GM12878 (cell line): ENCODE results near the gene CYP4V2.

Experiments used
- CREM ChIP-seq: IDR thresholded peaks from 2 replicates; pipeline ENCODE4 v1.6.1; 2014; ENCODE audit warnings: antibody characterized with exemption, low read depth
- CTCF ChIP-seq, 3 experiments: IDR thresholded peaks in 2 of 3; conservative IDR thresholded peaks in 1 of 3; 2 replicates each; pipeline ENCODE4 v1.5.1; 2011; ENCODE audit warnings: low read depth in 3 of 3, low read length in 3 of 3, mild to moderate bottlenecking in 3 of 3, control low read depth in 2 of 3, moderate library complexity in 2 of 3, inconsistent platforms in 1 of 3, mixed read lengths in 1 of 3; ENCODE audit not compliant: control insufficient read depth in 2 of 3, insufficient read depth in 1 of 3; ENCODE audit errors: extremely low read depth in 1 of 3
- EZH2 ChIP-seq: IDR thresholded peaks from 2 replicates; pipeline ENCODE4 v1.6.1; 2012; ENCODE audit warnings: low read depth, mild to moderate bottlenecking, control low read depth, inconsistent platforms, low read length, borderline replicate concordance; ENCODE audit not compliant: control insufficient read depth
- POLR2A ChIP-seq: IDR thresholded peaks from 2 replicates; pipeline ENCODE4 v1.6.1; 2011; ENCODE audit warnings: low read depth, mild to moderate bottlenecking, low read length
- SIN3A ChIP-seq: IDR thresholded peaks from 2 replicates; pipeline ENCODE4 v1.6.1; 2012; ENCODE audit warnings: low read depth, low read length, improper control_type of control experiment
- YY1 ChIP-seq: IDR thresholded peaks from 2 replicates; pipeline ENCODE4 v1.6.1; 2011; ENCODE audit warnings: low read depth, mild to moderate bottlenecking, low read length

GRCh38 chr4:186240848-186241491 lies 49.6 kb downstream of the CYP4V2 start:
- no peak for TF ChIP-seq EZH2
- TF ChIP-seq YY1, result no peak
- no peak for TF ChIP-seq CREM
- TF ChIP-seq CTCF (IDR thresholded peaks at IDR 0.05 in 2 of 3, conservative IDR thresholded peaks at IDR 0.05 in 1 of 3; ENCODE audit: control insufficient read depth in 2 of 3, extremely low read depth in 1 of 3, insufficient read depth in 1 of 3, low read depth in 3 of 3, low read length in 3 of 3), result no peak
- no peak for TF ChIP-seq SIN3A
- no peak for TF ChIP-seq POLR2A
